Kidney (tissue), 14 donors: ENCODE results near the gene KRT36. TPM values are rescaled to one million over a fixed set of nuclear protein-coding genes. Genes with fewer than 3 reads are reported as not detected.

Experiments used
- DNase-seq, 5 donors: peaks; one replicate each; pipeline ENCODE4 v3.0.0-alpha.2; 2013 to 2020
- FAIRE-seq: peaks from 2 replicates; lab custom pipeline; 2012; peaks lifted over from hg19 to GRCh38; lab: Jason Lieb, UNC
- H3K27ac ChIP-seq, 2 donors: one replicate each; pipeline ENCODE4 v1.7.0; 2013; ENCODE audit warnings: low read depth in 2 of 2, low read length in 2 of 2, inconsistent platforms in 1 of 2
- H3K27me3 ChIP-seq: one replicate; pipeline ENCODE4 v1.7.1; 2013; ENCODE audit warnings: low read length, inconsistent platforms; ENCODE audit not compliant: control insufficient read depth, insufficient read depth
- H3K36me3 ChIP-seq, 3 donors: one replicate each; pipeline versions ENCODE4 v1.7.0 to v1.7.1; 2013; ENCODE audit warnings: low read length in 3 of 3, control low read depth in 1 of 3, inconsistent platforms in 1 of 3; ENCODE audit not compliant: insufficient read depth in 3 of 3, control insufficient read depth in 2 of 3
- H3K4me1 ChIP-seq, 3 donors: one replicate each; pipeline versions ENCODE4 v1.7.0 to v1.7.1; 2013; ENCODE audit warnings: low read length in 3 of 3, inconsistent platforms in 1 of 3, low read depth in 1 of 3; ENCODE audit not compliant: control insufficient read depth in 2 of 3, insufficient read depth in 2 of 3
- H3K4me3 ChIP-seq, 3 donors: one replicate each; pipeline versions ENCODE4 v1.7.0 to v1.8.1; 2013; ENCODE audit warnings: low read length in 3 of 3, control low read depth in 1 of 3, inconsistent platforms in 1 of 3
- H3K9ac ChIP-seq, 3 donors: one replicate each; pipeline versions ENCODE4 v1.7.0 to v1.7.1; 2013; ENCODE audit warnings: low read length in 3 of 3, control low read depth in 1 of 3, inconsistent platforms in 1 of 3
- H3K9me3 ChIP-seq, 3 donors: one replicate each; pipeline versions ENCODE4 v1.7.0 to v1.7.1; 2013; ENCODE audit warnings: low read length in 3 of 3, control low read depth in 1 of 3, inconsistent platforms in 1 of 3; ENCODE audit not compliant: control insufficient read depth in 2 of 3, insufficient read depth in 1 of 3
- CTCF ChIP-seq: IDR thresholded peaks from 3 replicates; pipeline ENCODE4 v1.5.1; 2012; ENCODE audit warnings: mild to moderate bottlenecking, moderate library complexity, borderline replicate concordance; ENCODE audit not compliant: insufficient read depth; ENCODE audit errors: extremely low read depth
- intact Hi-C: fragments of 100-400 bp; cut with DNase I; formaldehyde crosslinking; loops from one replicate; pipeline ENCODE4 v1.11.1; 2022
- polyA plus RNA-seq: library from polyadenylated mRNA; stranded (reverse); fragments of 350-450 nt; fragmentation: Illumina TruSeq; extraction: RNeasy Lipid Tissue Mini Kit (QIAGEN cat#74804); gene quantifications from one replicate; pipeline ENCODE4 v1.2.3, GENCODE V29; 2014; ENCODE audit warnings: low read depth, low replicate concordance; ENCODE audit not compliant: insufficient read depth
- total RNA-seq: library from RNA; stranded (reverse); fragmentation: NEBNext Ultra II Directional; extraction: Animal tissue kit (Norgen Biotek cat#: 25700); gene quantifications from one replicate; pipeline ENCODE4 v1.2.1, GENCODE V29; 2021
- donor health status: control.
- donor health status: control.
- donor health status: control.
- donor health status: control.
- donor health status: control.
- donor health status: DM: yes; HTN: yes; CAD: no.
- donor health status: Normal renal cell carcinoma (clear cell type).

The KRT36 gene
- total and polyA plus RNA-seq, 2 donors from 2014 or later = not detected

- TF ChIP-seq CTCF = no peak
- Histone ChIP-seq H3K9me3 (no peaks in the 10 kb centered on the region), H3K27ac (no peak overlapping the region), H3K27me3 (no peaks in the 10 kb centered on the region), H3K4me3 (no peak overlapping the region), H3K4me1 (peaks cover 0 to 4% (median 0%) of the 10 kb centered on the region in 3 donors), H3K9ac (no peak overlapping the region), H3K36me3 (no peaks in the 10 kb centered on the region)
- no peak for DNase-seq
- intact Hi-C loops = no loop called here
- no peak for FAIRE-seq
Observed at GRCh38 chr17:41500131-41500911, 10.6 kb upstream of the KRT36 start.

- Histone ChIP-seq H3K36me3 (no peaks in the 10 kb centered on the region), H3K9me3 (no peaks in the 10 kb centered on the region), H3K4me1 (peaks cover 0 to 4% (median 0%) of the 10 kb centered on the region in 3 donors), H3K9ac (no peak overlapping the region), H3K4me3 (no peak overlapping the region), H3K27me3 (no peaks in the 10 kb centered on the region), H3K27ac (no peak overlapping the region)
- TF ChIP-seq CTCF = no peak
- intact Hi-C loops = no loop called here
- FAIRE-seq (no peak), DNase-seq (no peak)
Observed at GRCh38 chr17:41499714-41500113, 10.0 kb upstream of the KRT36 start.

- FAIRE-seq (no peak), DNase-seq (no peak)
- peaks cover 0 to 4% (median 0%) of the 10 kb centered on the region in 3 donors for H3K4me1 ChIP-seq
- H3K4me3 ChIP-seq = no peak overlapping the region
- no peaks in the 10 kb centered on the region for H3K36me3 ChIP-seq
- no peaks in the 10 kb centered on the region for H3K9me3 ChIP-seq
- H3K27me3 ChIP-seq = no peaks in the 10 kb centered on the region
- intact Hi-C loops = no loop called here
- H3K27ac ChIP-seq = no peak overlapping the region
- H3K9ac ChIP-seq = no peak overlapping the region
- TF ChIP-seq CTCF = no peak
Observed at GRCh38 chr17:41498276-41498675, 8.6 kb upstream of the KRT36 start.
